Kidney tubule cell (primary cell): Measurements from ENCODE around the gene PAPLN.
"Not testable (repeated sequence)": the region's sequence is repeated elsewhere in the genome, so short reads cannot be mapped to it uniquely, and the experiment has no call there.

Experiments used
- DNase-seq: peaks from one replicate; pipeline ENCODE4 v3.0.0-alpha.2; 2018; ENCODE audit warnings: low spot score

PAPLN gene

DNA sequence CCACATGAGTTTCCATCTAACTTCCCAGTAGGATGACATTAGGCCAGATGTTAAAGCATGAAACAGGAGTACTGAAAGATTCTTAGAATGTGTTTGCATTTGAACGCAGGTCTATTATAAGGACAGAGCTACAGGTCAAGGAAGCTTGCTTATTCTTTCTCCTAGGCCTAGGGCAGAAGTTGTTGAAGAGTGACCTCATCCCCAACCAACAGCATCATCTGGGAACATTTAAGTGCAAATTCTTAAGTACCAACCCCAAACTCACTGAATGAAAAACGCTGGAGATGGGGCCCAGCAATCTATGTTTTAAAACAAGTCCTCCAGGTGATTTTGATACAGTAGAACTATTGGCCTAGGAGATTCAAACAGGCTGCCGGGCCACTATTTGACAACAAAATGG lies 52.4 kb downstream of the PAPLN start:
- DNase-seq = no peak

GRCh38 chr14:73290279-73290678 lies 53.0 kb downstream of the PAPLN start:
- DNase-seq = no peak

- no peak for DNase-seq
These were observed 56.8 kb downstream of the PAPLN start for GRCh38 chr14:73293782-73294781.

- DNase-seq = peak; percentile 43
These were observed 58.0 kb downstream of the PAPLN start for GRCh38 chr14:73295198-73295796.

DNA sequence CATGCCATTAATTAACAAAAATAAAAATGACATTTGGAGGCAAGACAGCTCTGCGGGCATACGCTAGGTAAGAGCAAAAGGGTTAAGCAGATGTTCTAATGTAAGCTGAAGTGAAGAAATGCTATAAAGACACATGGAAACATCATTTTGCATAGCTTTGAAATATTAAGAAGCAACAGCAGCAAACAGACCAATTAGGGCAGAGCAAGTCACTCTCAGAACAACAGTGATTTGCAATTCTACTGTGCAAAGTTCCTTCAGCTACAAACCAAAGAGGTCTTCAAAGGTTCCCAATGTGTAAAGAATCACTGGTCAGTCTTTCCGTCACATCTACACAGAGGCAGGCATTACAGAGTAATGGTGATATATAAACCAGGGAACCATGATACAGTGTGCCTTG lies 68.2 kb downstream of the PAPLN start:
- no peak for DNase-seq

- DNase-seq = no peak
These were observed 70.0 kb downstream of the PAPLN start for GRCh38 chr14:73307261-73307660.

GRCh38 chr14:73309207-73309606 lies 71.9 kb downstream of the PAPLN start:
- not testable (repeated sequence) for DNase-seq

DNA sequence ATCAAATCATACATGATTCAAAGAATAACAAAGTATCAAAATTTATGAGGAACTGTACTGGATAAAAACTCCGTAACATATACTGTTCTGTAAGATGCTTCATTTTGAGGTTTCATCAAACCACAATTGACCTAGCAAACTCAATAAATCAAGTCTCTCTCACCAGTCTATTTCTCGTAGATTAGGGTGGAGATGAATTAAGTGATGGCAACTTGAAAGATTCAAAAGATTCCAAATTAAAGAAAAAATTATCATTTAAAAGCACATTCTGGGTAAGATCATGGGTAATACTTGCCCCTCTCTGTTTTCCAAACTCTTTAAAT lies 74.4 kb downstream of the PAPLN start:
- DNase-seq = no peak

GRCh38 chr14:73312687-73313086 lies 75.4 kb downstream of the PAPLN start:
- DNase-seq = no peak

- no peak for DNase-seq
These were observed 75.8 kb downstream of the PAPLN start for GRCh38 chr14:73313151-73313550.

- no peak for DNase-seq
These were observed 86.6 kb downstream of the PAPLN start for GRCh38 chr14:73323896-73324399.
